ENCODE data around the gene ARL11. TPM values are rescaled to one million over a fixed set of nuclear protein-coding genes. Genes with fewer than 3 reads are reported as not detected.

The ARL11 gene
- total RNA-seq, 1 experiment from 2014 or later, result 8.3 TPM

Other genes with a start within 250 kb of the ARL11 start
- gene CAB39L, start 184.4 kb upstream of the ARL11 start, total RNA-seq (2014; rRNA removed; shearing (Covaris generic); ENCODE audit: low replicate concordance), result 24.7 and 51.9 TPM in 2 replicates
- gene SETDB2, start 184.2 kb upstream of the ARL11 start, total RNA-seq (2014; rRNA removed; shearing (Covaris generic); ENCODE audit: low replicate concordance), result 25.4 and 34.0 TPM in 2 replicates
- 34.3 and 75.2 TPM in 2 replicates for gene PHF11, start 132.6 kb upstream of the ARL11 start, total RNA-seq (2014; rRNA removed; shearing (Covaris generic); ENCODE audit: low replicate concordance)
- 41.1 and 45.1 TPM in 2 replicates for gene RCBTB1, start 42.9 kb upstream of the ARL11 start, total RNA-seq (2014; rRNA removed; shearing (Covaris generic); ENCODE audit: low replicate concordance)
- gene EBPL, start 63.0 kb downstream of the ARL11 start, total RNA-seq (2014; rRNA removed; shearing (Covaris generic); ENCODE audit: low replicate concordance), result 175 and 183 TPM in 2 replicates
- gene KPNA3, start 164.2 kb downstream of the ARL11 start, total RNA-seq (2014; rRNA removed; shearing (Covaris generic); ENCODE audit: low replicate concordance), result 17.9 and 44.3 TPM in 2 replicates